GM12878 (cell line): ENCODE measurements around the gene SOX30. TPM values are rescaled to one million over a fixed set of nuclear protein-coding genes. Genes with fewer than 3 reads are reported as not detected.

Experiments used
- HDGF ChIP-seq: fragments of 450-650 bp; IDR thresholded peaks from 2 replicates; pipeline ENCODE4 v1.6.1; 2016; ENCODE audit warnings: antibody characterized with exemption
- SMAD1 ChIP-seq: fragments of 450-650 bp; IDR thresholded peaks from 2 replicates; pipeline ENCODE4 v1.6.1; 2018; ENCODE audit warnings: mild to moderate bottlenecking, low read depth; ENCODE audit not compliant: partially characterized antibody
- SPI1 ChIP-seq: IDR thresholded peaks from 2 replicates; pipeline ENCODE4 v1.6.1; 2011; ENCODE audit warnings: low read depth, mild to moderate bottlenecking, low read length, moderate library complexity, borderline replicate concordance; ENCODE audit not compliant: insufficient read depth
- ZNF592 ChIP-seq: fragments of 450-650 bp; IDR thresholded peaks from 2 replicates; pipeline ENCODE4 v1.6.1; 2017; ENCODE audit warnings: mild to moderate bottlenecking, moderate library complexity
- ZNF687 ChIP-seq: fragments of 450-650 bp; IDR thresholded peaks from 2 replicates; pipeline ENCODE4 v1.6.1; 2017; ENCODE audit warnings: mild to moderate bottlenecking, moderate library complexity
- polyA plus RNA-seq, 11 experiments: library from polyadenylated mRNA; depleted of rRNA in 4 of 11; unstranded in 6 of 11; stranded (reverse) in 5 of 11; fragments of >200 nt; fragmentation: Nextera tagmentation in 4 of 11; fragmentation: Illumina TruSeq in 1 of 11; extraction: Ambion mirVana in 4 of 11; extraction: Trizol in 1 of 11; gene quantifications; 1 replicate in 1 of 11; 2 replicates in 10 of 11; pipeline versions ENCODE4 v1.2.1 to v1.2.3, GENCODE V29; 2011 to 2016; ENCODE audit warnings: inconsistent platforms in 2 of 11, missing spikeins in 2 of 11, low read depth in 1 of 11
- total RNA-seq, 4 experiments: library from RNA; depleted of rRNA in 3 of 4; stranded (reverse); fragments of >200 nt in 3 of 4; fragmentation: Illumina TruSeq in 1 of 4; extraction: Trizol in 1 of 4; gene quantifications; 2 replicates each; pipeline versions ENCODE4 v1.2.1 to v1.2.3, GENCODE V29; 2013 to 2021

Gene SOX30
- total and polyA plus RNA-seq, 10 of the 15 experiments (the other 5 are each of a cell fraction or from before 2014, with no cell fraction given), result 0.06 to 0.32 (median 0.10) TPM; not detected in 2

GRCh38 chr5:157665467-157666070 is 13.3 kb upstream of the SOX30 start (continued):
- TF ChIP-seq ZNF592, result no peak
- TF ChIP-seq ZNF687, result no peak
- TF ChIP-seq HDGF, result no peak
- TF ChIP-seq SPI1, result no peak
- TF ChIP-seq SMAD1, result no peak
